ENCODE measurements around the gene NELFA.

Gene NELFA

GRCh38 chr4:1938027-1938426, 70.7 kb downstream of the NELFA start:
- H3K4ac ChIP-seq (ENCODE audit: low read depth in 1 of 2, low read length in 2 of 2) = no peak overlapping the region
- H3K27ac ChIP-seq (ENCODE audit: low read length, poor library complexity, severe bottlenecking) = no peak overlapping the region
- no peak overlapping the region for H4K8ac ChIP-seq (ENCODE audit: low read length)
- no peaks in the 10 kb centered on the region for H3K27me3 ChIP-seq (ENCODE audit: control insufficient read depth in 1 of 2, insufficient read depth in 1 of 2, low read length in 2 of 2)
- H2BK15ac ChIP-seq (ENCODE audit: low read depth, poor library complexity, severe bottlenecking) = no peak overlapping the region
- H3K23ac ChIP-seq (ENCODE audit: low read length in 2 of 2) = no peak overlapping the region
- peaks cover 9% of the 10 kb centered on the region for H3K4me1 ChIP-seq (ENCODE audit: control insufficient read depth, insufficient read depth, low read depth, low read length)
- H2BK5ac ChIP-seq (ENCODE audit: low read depth, low read length, poor library complexity, severe bottlenecking) = no peak overlapping the region
- H3K4me3 ChIP-seq (ENCODE audit: insufficient read depth in 1 of 2, low read depth in 1 of 2, low read length in 2 of 2) = no peak overlapping the region
- H3K9ac ChIP-seq (ENCODE audit: low read length) = no peak overlapping the region
- 97% methylated on average over 8 of the region's 8 CpGs for WGBS
- no peak overlapping the region for H2BK120ac ChIP-seq (ENCODE audit: low read depth, low read length)
- peaks cover 19 to 35% of the 10 kb centered on the region in 2 experiments for H3K36me3 ChIP-seq (ENCODE audit: control insufficient read depth in 1 of 2, insufficient read depth in 2 of 2, low read depth in 1 of 2, low read length in 2 of 2)
- no peak overlapping the region for H2BK12ac ChIP-seq (ENCODE audit: low read length in 2 of 2)
- no peak overlapping the region for H3K14ac ChIP-seq (ENCODE audit: low read length in 2 of 2)
- no peak overlapping the region for H2AK5ac ChIP-seq (ENCODE audit: low read length, severe bottlenecking)
- H3K79me1 ChIP-seq (replicated peaks; ENCODE audit: low read length, poor library complexity, severe bottlenecking) = peaks cover 24% of the 10 kb centered on the region
- no peak overlapping the region for H2AFZ ChIP-seq (ENCODE audit: low read depth, low read length)
- no peaks in the 10 kb centered on the region for H3K9me3 ChIP-seq (ENCODE audit: control insufficient read depth, low read length)
- H3K18ac ChIP-seq (ENCODE audit: low read depth in 1 of 2, low read length in 2 of 2) = no peak overlapping the region
- H3K4me2 ChIP-seq (ENCODE audit: low read length, poor library complexity, severe bottlenecking) = no peak overlapping the region
- H4K91ac ChIP-seq (ENCODE audit: low read length) = no peak overlapping the region
- no peak for DNase-seq

- no peak overlapping the region for H3K4me2 ChIP-seq (ENCODE audit: low read length, poor library complexity, severe bottlenecking)
- no peak overlapping the region for H3K4me3 ChIP-seq (ENCODE audit: insufficient read depth in 1 of 2, low read depth in 1 of 2, low read length in 2 of 2)
- H3K79me1 ChIP-seq (replicated peaks; ENCODE audit: low read length, poor library complexity, severe bottlenecking) = peaks cover 25% of the 10 kb centered on the region
- no peak overlapping the region for H2BK15ac ChIP-seq (ENCODE audit: low read depth, poor library complexity, severe bottlenecking)
- 100% methylated on average over 2 of the region's 3 CpGs for WGBS
- no peak overlapping the region for H3K23ac ChIP-seq (ENCODE audit: low read length in 2 of 2)
- no peak overlapping the region for H3K14ac ChIP-seq (ENCODE audit: low read length in 2 of 2)
- no peak overlapping the region for H3K4ac ChIP-seq (ENCODE audit: low read depth in 1 of 2, low read length in 2 of 2)
- no peak overlapping the region for H3K18ac ChIP-seq (ENCODE audit: low read depth in 1 of 2, low read length in 2 of 2)
- H3K27ac ChIP-seq (ENCODE audit: low read length, poor library complexity, severe bottlenecking) = no peak overlapping the region
- no peak overlapping the region for H2AK5ac ChIP-seq (ENCODE audit: low read length, severe bottlenecking)
- H2BK12ac ChIP-seq (ENCODE audit: low read length in 2 of 2) = no peak overlapping the region
- H2BK120ac ChIP-seq (ENCODE audit: low read depth, low read length) = no peak overlapping the region
- no peak overlapping the region for H2BK5ac ChIP-seq (ENCODE audit: low read depth, low read length, poor library complexity, severe bottlenecking)
- peaks cover 11% of the 10 kb centered on the region for H3K4me1 ChIP-seq (ENCODE audit: control insufficient read depth, insufficient read depth, low read depth, low read length)
- no peak overlapping the region for H2AFZ ChIP-seq (ENCODE audit: low read depth, low read length)
- H3K27me3 ChIP-seq (ENCODE audit: control insufficient read depth in 1 of 2, insufficient read depth in 1 of 2, low read length in 2 of 2) = no peaks in the 10 kb centered on the region
- H4K8ac ChIP-seq (ENCODE audit: low read length) = no peak overlapping the region
- no peak overlapping the region for H4K91ac ChIP-seq (ENCODE audit: low read length)
- H3K9me3 ChIP-seq (ENCODE audit: control insufficient read depth, low read length) = no peaks in the 10 kb centered on the region
- peaks cover 20 to 35% of the 10 kb centered on the region in 2 experiments for H3K36me3 ChIP-seq (ENCODE audit: control insufficient read depth in 1 of 2, insufficient read depth in 2 of 2, low read depth in 1 of 2, low read length in 2 of 2)
- H3K9ac ChIP-seq (ENCODE audit: low read length) = no peak overlapping the region
- no peak for DNase-seq
Observed at GRCh38 chr4:1937550-1937949, 71.2 kb downstream of the NELFA start.

DNA sequence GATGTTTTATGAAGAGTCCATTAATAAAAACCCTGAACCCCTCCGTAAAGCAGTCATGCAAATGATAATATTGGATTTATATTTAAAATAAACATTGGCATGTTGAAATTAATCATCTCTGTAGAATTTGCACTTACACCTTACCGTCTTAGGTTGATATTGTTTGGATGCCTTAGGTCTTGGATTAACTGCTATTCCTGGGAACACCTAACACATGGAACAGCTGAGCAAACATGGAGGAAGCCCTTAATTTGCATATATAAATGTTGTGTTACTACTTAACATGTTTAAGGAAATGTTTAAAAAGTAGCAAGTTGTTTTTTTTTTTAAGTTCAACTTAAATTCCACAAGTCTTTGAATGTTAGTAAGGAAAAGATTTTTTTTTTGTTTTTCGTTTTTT, 75.1 kb downstream of the NELFA start:
- no peak overlapping the region for H3K14ac ChIP-seq (ENCODE audit: low read length in 2 of 2)
- H3K9me3 ChIP-seq (ENCODE audit: control insufficient read depth, low read length) = no peaks in the 10 kb centered on the region
- no peak overlapping the region for H3K4ac ChIP-seq (ENCODE audit: low read depth in 1 of 2, low read length in 2 of 2)
- no peak overlapping the region for H3K4me2 ChIP-seq (ENCODE audit: low read length, poor library complexity, severe bottlenecking)
- no peak overlapping the region for H2BK12ac ChIP-seq (ENCODE audit: low read length in 2 of 2)
- H3K4me1 ChIP-seq (ENCODE audit: control insufficient read depth, insufficient read depth, low read depth, low read length) = peaks cover 7% of the 10 kb centered on the region
- H2AFZ ChIP-seq (ENCODE audit: low read depth, low read length) = no peak overlapping the region
- no peak overlapping the region for H4K8ac ChIP-seq (ENCODE audit: low read length)
- H2BK15ac ChIP-seq (ENCODE audit: low read depth, poor library complexity, severe bottlenecking) = no peak overlapping the region
- no peak overlapping the region for H3K23ac ChIP-seq (ENCODE audit: low read length in 2 of 2)
- 88% methylated on average over 2 of the region's 3 CpGs for WGBS
- peaks cover 37% of the 10 kb centered on the region for H3K79me1 ChIP-seq (replicated peaks; ENCODE audit: low read length, poor library complexity, severe bottlenecking)
- H3K27me3 ChIP-seq (ENCODE audit: control insufficient read depth in 1 of 2, insufficient read depth in 1 of 2, low read length in 2 of 2) = no peaks in the 10 kb centered on the region
- no peak overlapping the region for H3K18ac ChIP-seq (ENCODE audit: low read depth in 1 of 2, low read length in 2 of 2)
- no peak overlapping the region for H3K27ac ChIP-seq (ENCODE audit: low read length, poor library complexity, severe bottlenecking)
- H2AK5ac ChIP-seq (ENCODE audit: low read length, severe bottlenecking) = no peak overlapping the region
- H4K91ac ChIP-seq (ENCODE audit: low read length) = no peak overlapping the region
- DNase-seq = no peak
- H2BK120ac ChIP-seq (ENCODE audit: low read depth, low read length) = no peak overlapping the region
- H3K9ac ChIP-seq (ENCODE audit: low read length) = no peak overlapping the region
- H3K4me3 ChIP-seq (ENCODE audit: insufficient read depth in 1 of 2, low read depth in 1 of 2, low read length in 2 of 2) = no peak overlapping the region
- no peak overlapping the region for H2BK5ac ChIP-seq (ENCODE audit: low read depth, low read length, poor library complexity, severe bottlenecking)
- peaks cover 36 to 41% of the 10 kb centered on the region in 2 experiments for H3K36me3 ChIP-seq (ENCODE audit: control insufficient read depth in 1 of 2, insufficient read depth in 2 of 2, low read depth in 1 of 2, low read length in 2 of 2)

GRCh38 chr4:1932736-1933135, 76.0 kb downstream of the NELFA start:
- Histone ChIP-seq H3K79me1 (replicated peaks; ENCODE audit: low read length, poor library complexity, severe bottlenecking) (peaks cover 39% of the 10 kb centered on the region), H2AFZ (ENCODE audit: low read depth, low read length) (no peak overlapping the region), H2BK15ac (ENCODE audit: low read depth, poor library complexity, severe bottlenecking) (no peak overlapping the region), H3K18ac (ENCODE audit: low read depth in 1 of 2, low read length in 2 of 2) (no peak overlapping the region), H3K27ac (ENCODE audit: low read length, poor library complexity, severe bottlenecking) (no peak overlapping the region), H3K14ac (ENCODE audit: low read length in 2 of 2) (no peak overlapping the region), H2BK5ac (ENCODE audit: low read depth, low read length, poor library complexity, severe bottlenecking) (no peak overlapping the region), H2BK120ac (ENCODE audit: low read depth, low read length) (no peak overlapping the region), H3K4me3 (ENCODE audit: insufficient read depth in 1 of 2, low read depth in 1 of 2, low read length in 2 of 2) (no peak overlapping the region), H3K36me3 (ENCODE audit: control insufficient read depth in 1 of 2, insufficient read depth in 2 of 2, low read depth in 1 of 2, low read length in 2 of 2) (peaks cover 37 to 45% of the 10 kb centered on the region in 2 experiments), H3K27me3 (ENCODE audit: control insufficient read depth in 1 of 2, insufficient read depth in 1 of 2, low read length in 2 of 2) (no peaks in the 10 kb centered on the region), H3K23ac (ENCODE audit: low read length in 2 of 2) (no peak overlapping the region), H3K4ac (ENCODE audit: low read depth in 1 of 2, low read length in 2 of 2) (no peak overlapping the region), H2BK12ac (ENCODE audit: low read length in 2 of 2) (no peak overlapping the region), H3K9ac (ENCODE audit: low read length) (no peak overlapping the region), H2AK5ac (ENCODE audit: low read length, severe bottlenecking) (no peak overlapping the region), H4K8ac (ENCODE audit: low read length) (no peak overlapping the region), H3K4me1 (ENCODE audit: control insufficient read depth, insufficient read depth, low read depth, low read length) (peaks cover 9% of the 10 kb centered on the region), H3K4me2 (ENCODE audit: low read length, poor library complexity, severe bottlenecking) (no peak overlapping the region), H4K91ac (ENCODE audit: low read length) (no peak overlapping the region), H3K9me3 (ENCODE audit: control insufficient read depth, low read length) (no peaks in the 10 kb centered on the region)
- no peak for DNase-seq
- 94% methylated on average over 12 of the region's 13 CpGs for WGBS

Measured in mesenchymal stem cell (in vitro differentiated cells and primary cell).